ENCODE data around the gene TRMT44. TPM values are rescaled to one million over a fixed set of nuclear protein-coding genes. Genes with fewer than 3 reads are reported as not detected.

TRMT44 gene
- total and polyA plus RNA-seq, 5 experiments from 2014 or later, result 11.3 to 37.5 (median 15.4) TPM

- no peaks in the 10 kb centered on the region for H3K4me1 Mint-ChIP-seq
- ATAC-seq, result no peak
- H3K27ac Mint-ChIP-seq, result no peak overlapping the region
- no peak overlapping the region for H3K4me3 Mint-ChIP-seq
- POLR2A ChIA-PET, result no interaction called here
- H3K9me3 Mint-ChIP-seq, result peaks cover 2 to 31% (median 13%) of the 10 kb centered on the region in 9 donors
- peaks cover 0 to 19% (median 14%) of the 10 kb centered on the region in 3 donors for H3K36me3 Mint-ChIP-seq
- H3K27me3 Mint-ChIP-seq, result peaks cover 0 to 4% (median 0%) of the 10 kb centered on the region in 5 donors
- peak in 1 of 10 donors; percentile 59 for DNase-seq
These were observed 74.9 kb downstream of the TRMT44 start for GRCh38 chr4:8515316-8516060.

- no peak overlapping the region for H3K27ac Mint-ChIP-seq
- POLR2A ChIA-PET, result no interaction called here
These were observed 75.5 kb downstream of the TRMT44 start for GRCh38 chr4:8516061-8516573.

GRCh38 chr4:8516996-8517550, 76.5 kb downstream of the TRMT44 start:
- Mint-ChIP-seq H3K36me3 (peaks cover 0 to 22% (median 11%) of the 10 kb centered on the region in 3 donors), H3K4me3 (no peak overlapping the region), H3K4me1 (no peaks in the 10 kb centered on the region), H3K27ac (no peak overlapping the region), H3K9me3 (peaks cover 7 to 34% (median 15%) of the 10 kb centered on the region in 9 donors), H3K27me3 (peaks cover 0 to 4% (median 0%) of the 10 kb centered on the region in 5 donors)
- POLR2A ChIA-PET, result no interaction called here
- DNase-seq (no peak), ATAC-seq (no peak)

More at GRCh38 chr4:8516061-8516573, 75.5 kb downstream of the TRMT44 start:
- no peak overlapping the region for H3K4me3 Mint-ChIP-seq
- H3K9me3 Mint-ChIP-seq, result peaks cover 6 to 35% (median 15%) of the 10 kb centered on the region in 9 donors
- DNase-seq (peak in 1 of 10 donors; percentile 40), ATAC-seq (no peak)
- H3K4me1 Mint-ChIP-seq, result no peaks in the 10 kb centered on the region
- peaks cover 0 to 4% (median 0%) of the 10 kb centered on the region in 5 donors for H3K27me3 Mint-ChIP-seq
- peaks cover 0 to 22% (median 12%) of the 10 kb centered on the region in 3 donors for H3K36me3 Mint-ChIP-seq

DNA sequence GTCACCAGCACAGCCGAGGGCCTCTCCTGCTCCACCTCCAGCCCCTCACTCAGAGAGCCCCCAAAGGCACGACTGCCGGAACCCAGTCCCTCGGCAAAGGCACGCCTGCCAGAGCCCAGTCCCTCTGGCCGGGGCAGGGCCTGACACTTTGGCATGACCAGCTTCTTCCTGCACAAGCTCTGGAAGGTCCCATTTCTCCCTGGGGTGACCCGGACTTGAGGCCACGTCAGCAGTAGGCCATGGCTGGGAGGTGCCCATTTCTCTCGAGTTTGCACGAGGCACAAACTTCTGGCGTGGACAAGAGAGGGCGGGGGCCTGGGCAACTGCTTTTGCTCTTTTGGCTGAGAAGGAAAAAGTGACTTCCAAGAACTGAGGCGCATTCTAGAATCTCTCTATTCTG, 77.4 kb downstream of the TRMT44 start:
- Mint-ChIP-seq H3K36me3 (peaks cover 0 to 17% (median 5%) of the 10 kb centered on the region in 3 donors), H3K27me3 (peaks cover 0 to 4% (median 0%) of the 10 kb centered on the region in 5 donors)
- DNase-seq, result peak in 1 of 10 donors; percentile 61

DNA sequence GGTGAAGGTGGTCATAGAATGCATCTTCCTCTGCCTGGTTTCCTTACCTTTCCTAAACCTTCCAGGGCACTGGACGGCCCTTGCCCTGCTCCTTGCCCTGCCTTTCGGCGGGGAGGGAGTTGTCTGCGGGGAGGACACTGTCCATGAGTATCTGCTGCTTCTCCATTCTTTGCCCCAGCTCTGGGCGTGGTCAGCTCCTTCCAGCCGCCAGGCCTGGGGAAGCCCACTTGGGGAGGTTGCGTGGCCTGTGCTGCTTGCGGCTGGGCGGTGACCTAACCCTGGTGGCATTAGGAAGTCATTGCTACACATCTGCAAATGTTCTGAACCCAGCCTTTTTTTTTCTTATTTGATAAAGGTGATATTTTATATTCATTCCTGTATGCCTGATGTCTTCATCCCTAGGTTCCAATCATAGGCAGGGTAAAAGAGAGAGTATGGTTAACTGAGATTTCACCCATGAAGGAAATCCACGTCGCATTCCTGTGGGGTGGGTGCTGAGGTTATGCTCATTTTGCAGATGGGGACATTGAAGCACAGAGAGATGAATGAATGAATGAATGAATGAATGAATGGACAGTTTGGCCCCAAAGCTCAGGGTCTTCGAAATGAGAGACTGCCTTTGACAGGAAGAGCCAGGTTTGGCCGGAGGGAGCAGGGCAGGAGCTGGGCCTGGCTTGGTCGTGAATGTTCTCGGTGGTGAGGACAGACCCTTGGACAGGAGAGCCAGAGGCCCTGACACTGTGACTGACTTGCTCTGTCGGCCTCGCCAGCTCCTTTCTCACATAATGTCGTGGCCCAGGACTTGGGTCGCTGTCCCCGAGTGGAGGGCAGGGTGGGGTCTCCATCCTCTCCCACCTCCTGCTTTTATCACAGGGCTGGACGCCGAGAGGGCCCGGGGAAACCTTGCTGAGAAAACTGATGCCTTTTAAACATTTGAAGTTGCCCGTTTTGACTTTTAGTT, 81.9 kb downstream of the TRMT44 start:
- H3K4me1 Mint-ChIP-seq, result no peaks in the 10 kb centered on the region
- POLR2A ChIA-PET, result no interaction called here
- peak in 1 of 10 donors; percentile 36 for DNase-seq
- peaks cover 0 to 4% (median 0%) of the 10 kb centered on the region in 5 donors for H3K27me3 Mint-ChIP-seq
- no peak for ATAC-seq
- H3K36me3 Mint-ChIP-seq, result peaks cover 0 to 9% (median 0%) of the 10 kb centered on the region in 3 donors
- peaks cover 0 to 20% (median 8%) of the 10 kb centered on the region in 9 donors for H3K9me3 Mint-ChIP-seq
- peak overlapping the region in 1 of 10 donors; percentile 52 for H3K4me3 Mint-ChIP-seq
- no peak overlapping the region for H3K27ac Mint-ChIP-seq

More for the DNA sequence above, 77.4 kb downstream of the TRMT44 start:
- Mint-ChIP-seq H3K4me3 (no peak overlapping the region), H3K9me3 (peaks cover 3 to 33% (median 14%) of the 10 kb centered on the region in 9 donors), H3K4me1 (no peaks in the 10 kb centered on the region), H3K27ac (no peak overlapping the region)
- POLR2A ChIA-PET, result no interaction called here
- ATAC-seq, result no peak

GRCh38 chr4:8523175-8523574, 82.6 kb downstream of the TRMT44 start:
- Mint-ChIP-seq H3K27ac (no peak overlapping the region), H3K9me3 (peaks cover 0 to 20% (median 8%) of the 10 kb centered on the region in 9 donors), H3K36me3 (peaks cover 0 to 9% (median 0%) of the 10 kb centered on the region in 3 donors), H3K4me3 (no peak overlapping the region), H3K4me1 (no peaks in the 10 kb centered on the region), H3K27me3 (peaks cover 0 to 4% (median 0%) of the 10 kb centered on the region in 5 donors)
- no peak for ATAC-seq
- POLR2A ChIA-PET, result no interaction called here
- peak in 1 of 10 donors; percentile 34 for DNase-seq

- Mint-ChIP-seq H3K27me3 (peaks cover 0 to 6% (median 0%) of the 10 kb centered on the region in 5 donors), H3K36me3 (peaks cover 0 to 9% (median under 1%) of the 10 kb centered on the region in 3 donors), H3K4me1 (no peaks in the 10 kb centered on the region), H3K9me3 (peaks cover 0 to 20% (median 8%) of the 10 kb centered on the region in 9 donors), H3K4me3 (no peak overlapping the region), H3K27ac (no peak overlapping the region)
- DNase-seq, result peak in 1 of 10 donors; percentile 18
- ATAC-seq, result no peak
- POLR2A ChIA-PET, result no interaction called here
These were observed 83.2 kb downstream of the TRMT44 start for GRCh38 chr4:8523766-8524165.

- Mint-ChIP-seq H3K27me3 (peaks cover 0 to 6% (median 0%) of the 10 kb centered on the region in 5 donors), H3K4me3 (no peak overlapping the region), H3K36me3 (peaks cover 0 to 9% (median 2%) of the 10 kb centered on the region in 3 donors), H3K27ac (no peak overlapping the region), H3K9me3 (peaks cover 0 to 20% (median 8%) of the 10 kb centered on the region in 9 donors), H3K4me1 (no peaks in the 10 kb centered on the region)
- ATAC-seq (no peak), DNase-seq (peak in 1 of 10 donors; percentile 16)
- POLR2A ChIA-PET, result no interaction called here
These were observed 84.2 kb downstream of the TRMT44 start for GRCh38 chr4:8524595-8525382.

DNA sequence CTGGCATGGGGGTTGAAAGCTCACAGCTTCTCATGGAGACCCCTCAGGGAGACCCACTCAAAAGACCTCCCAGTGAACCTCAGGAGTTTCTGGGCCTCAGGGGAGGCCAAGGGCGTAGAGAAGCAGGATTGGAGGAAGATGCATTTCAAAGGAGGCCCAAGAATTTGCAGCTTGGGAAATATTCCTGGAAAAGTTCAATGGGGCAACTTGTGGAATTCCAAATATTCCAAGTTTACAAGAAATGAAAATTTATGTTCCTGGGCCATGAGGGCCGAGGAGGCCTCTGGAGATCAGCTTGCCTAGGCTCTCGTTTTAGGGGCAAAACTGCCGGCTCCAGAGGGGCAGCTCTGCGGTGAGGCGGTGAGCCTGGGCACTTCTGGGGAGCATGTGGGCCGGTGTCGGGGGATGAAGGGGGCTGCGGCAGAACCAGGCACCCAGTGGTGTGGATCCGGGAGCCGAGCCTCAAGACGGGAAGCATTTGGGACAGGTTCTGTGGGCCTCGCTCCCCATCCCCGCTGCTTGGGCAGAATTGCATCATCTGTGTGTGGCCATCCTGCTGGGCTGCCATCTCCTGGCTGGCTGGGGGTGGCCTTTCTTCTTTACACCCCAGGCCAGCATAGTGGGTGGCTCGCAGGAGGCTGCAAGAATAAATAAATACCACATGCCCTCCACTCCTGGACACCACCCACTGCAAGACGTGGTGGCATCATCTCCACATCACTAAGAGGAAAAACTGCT, 85.0 kb downstream of the TRMT44 start:
- no peaks in the 10 kb centered on the region for H3K4me1 Mint-ChIP-seq
- peaks cover 0 to 15% (median 6%) of the 10 kb centered on the region in 9 donors for H3K9me3 Mint-ChIP-seq
- DNase-seq, result peak in 1 of 10 donors; percentile 38
- ATAC-seq, result no peak
- POLR2A ChIA-PET, result no interaction called here
- peaks cover 0 to 6% (median 2%) of the 10 kb centered on the region in 5 donors for H3K27me3 Mint-ChIP-seq
- H3K4me3 Mint-ChIP-seq, result no peak overlapping the region
- H3K27ac Mint-ChIP-seq, result no peak overlapping the region
- peaks cover 0 to 5% (median 2%) of the 10 kb centered on the region in 3 donors for H3K36me3 Mint-ChIP-seq

All from naive thymus-derived CD8-positive, alpha-beta T cell (primary cell).